Measurements from ENCODE around the gene DENND4B. TPM values are rescaled to one million over a fixed set of nuclear protein-coding genes. Genes with fewer than 3 reads are reported as not detected.
A peak's percentile ranks its signal among the peaks of the same experiment; 100 is the strongest.

The DENND4B gene
- total and polyA plus RNA-seq, 9 of the 15 experiments (the other 6 are each of a cell fraction or from before 2014, with no cell fraction given): 9.5 to 80.5 (median 23.1) TPM

- TF ChIP-seq SMARCA4 (IDR thresholded peaks at IDR 0.05) (no peak), HIVEP1 (CRISPR knock-in tag; IDR thresholded peaks at IDR 0.05) (no peak), PCBP1 (IDR thresholded peaks at IDR 0.05; ENCODE audit: low read depth, low read length, poor library complexity, severe bottlenecking) (no peak), DDX20 (tag; IDR thresholded peaks at IDR 0.05; ENCODE audit: low read depth) (peak; percentile 50; the same call in 1 of the 2 replicates), EP300 (IDR thresholded peaks at IDR 0.05; ENCODE audit: low read length) (peak; percentile 53; the same call in 1 of the 2 replicates), ZNF274 (IDR thresholded peaks at IDR 0.05; ENCODE audit: borderline replicate concordance, low read depth, low read length) (no peak), GTF2B (IDR thresholded peaks at IDR 0.05; ENCODE audit: extremely low read depth, insufficient read length) (peak; percentile 95), WHSC1 (IDR thresholded peaks at IDR 0.05; ENCODE audit: low read length) (no peak), ARID2 (IDR thresholded peaks at IDR 0.05) (no peak), MED1 (CRISPR knock-in tag; IDR thresholded peaks at IDR 0.05; ENCODE audit: borderline replicate concordance) (no peak), EGR1 (conservative IDR thresholded peaks at IDR 0.05) (no peak), GTF2F1 (IDR thresholded peaks at IDR 0.05; ENCODE audit: low read depth, low read length) (peak; percentile 97), THRB (CRISPR knock-in tag; conservative IDR thresholded peaks at IDR 0.05) (peak; percentile 66; the same call in 1 of the 2 replicates), ZMIZ1 (IDR thresholded peaks at IDR 0.05; ENCODE audit: low read depth in 2 of 2, low read length in 2 of 2) (peak in 1 of 2 experiments; percentile 69; a peak in 1 of 4 replicates), NONO (IDR thresholded peaks at IDR 0.05; ENCODE audit: low read depth in 2 of 2, low read length in 1 of 2) (peak; percentile 72 to 92; a peak in 3 of 4 replicates), ZFP91 (CRISPR knock-in tag; IDR thresholded peaks at IDR 0.05) (no peak), RBM15 (IDR thresholded peaks at IDR 0.05; ENCODE audit: insufficient read depth, low read length) (no peak), JUND (IDR thresholded peaks at IDR 0.05; ENCODE audit: borderline replicate concordance, low read depth, low read length) (peak; percentile 84), JUND (tag; IDR thresholded peaks at IDR 0.05; ENCODE audit: borderline replicate concordance, low read depth, low read length) (peak; percentile 89), CXXC5 (CRISPR knock-in tag; IDR thresholded peaks at IDR 0.05) (peak; percentile 77), CC2D1A (IDR thresholded peaks at IDR 0.05) (0 out of 2 replicates have a peak, but pooled peaks have one; percentile 21)
Observed at GRCh38 chr1:153990468-153991150, 44.1 kb upstream of the DENND4B start, which contains the start of gene RPS27 (continued).

Data from K562 (cell line).